Adipocyte (in vitro differentiated cells): Measurements from ENCODE around the gene SREBF2.

Experiments used
- DNase-seq: peaks from one replicate; pipeline ENCODE4 v3.0.0-alpha.2; 2015; ENCODE audit warnings: low read depth
- H3K27me3 ChIP-seq: replicated peaks from 2 replicates; pipeline ENCODE4 v1.7.0; 2013; ENCODE audit warnings: mild to moderate bottlenecking, low read length, moderate library complexity; ENCODE audit not compliant: control insufficient read depth, insufficient read depth
- H3K36me3 ChIP-seq: 2 replicates; pipeline ENCODE4 v1.7.0; 2013; ENCODE audit warnings: low read length, mild to moderate bottlenecking, moderate library complexity; ENCODE audit not compliant: control insufficient read depth, insufficient read depth, severe bottlenecking
- H3K4me1 ChIP-seq: 2 replicates; pipeline ENCODE4 v1.7.0; 2013; ENCODE audit warnings: mild to moderate bottlenecking, low read length, moderate library complexity; ENCODE audit not compliant: control insufficient read depth, insufficient read depth
- H3K4me3 ChIP-seq: 2 replicates; pipeline ENCODE4 v1.7.0; 2013; ENCODE audit warnings: mild to moderate bottlenecking, low read length, moderate library complexity
- H3K9ac ChIP-seq: 2 replicates; pipeline ENCODE4 v1.7.0; 2013; ENCODE audit warnings: mild to moderate bottlenecking, low read length, moderate library complexity
- H3K9me3 ChIP-seq: 2 replicates; pipeline ENCODE4 v1.7.0; 2013; ENCODE audit warnings: mild to moderate bottlenecking, low read length, moderate library complexity; ENCODE audit not compliant: control insufficient read depth

Gene SREBF2

DNA sequence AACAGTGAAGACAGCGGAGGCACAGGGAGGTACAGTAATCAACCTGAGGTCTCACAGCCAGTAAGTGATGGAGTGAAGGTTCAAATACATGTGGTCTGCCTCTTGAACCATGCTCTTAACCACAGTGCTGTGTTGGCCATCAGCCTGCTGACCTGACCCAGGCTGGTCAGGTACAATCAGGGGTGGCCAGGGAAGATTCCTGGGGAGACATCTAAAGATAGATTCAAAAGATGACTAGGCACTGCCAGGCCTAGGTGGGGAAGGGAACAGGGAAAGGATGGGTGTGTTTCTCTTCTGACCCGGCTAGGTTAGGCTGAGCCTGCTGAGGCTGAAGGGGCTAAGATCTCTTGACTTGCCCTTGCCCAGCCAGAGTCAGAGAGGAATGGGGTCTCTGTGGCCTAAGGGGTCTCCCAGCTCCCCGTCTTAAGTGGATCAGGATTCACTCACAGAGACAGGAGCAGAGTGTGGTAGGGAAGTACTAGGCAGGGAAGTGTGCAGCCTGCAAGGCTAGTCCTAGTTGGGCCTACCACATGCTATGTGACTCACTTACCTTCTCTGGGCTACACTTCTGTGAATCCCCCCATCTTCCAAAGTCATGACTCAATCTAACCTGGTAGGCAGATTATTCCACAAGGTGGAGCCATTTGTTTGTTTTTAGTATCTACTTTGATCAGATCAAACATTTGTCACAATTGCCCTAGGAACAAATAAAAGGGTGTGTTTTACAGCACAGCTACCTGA lies 10.4 kb upstream of the SREBF2 start:
- H3K9me3 ChIP-seq, result no peaks in the 10 kb centered on the region
- H3K4me1 ChIP-seq, result peaks cover 24% of the 10 kb centered on the region
- H3K27me3 ChIP-seq, result no peaks in the 10 kb centered on the region
- no peak overlapping the region for H3K4me3 ChIP-seq
- H3K9ac ChIP-seq, result no peak overlapping the region
- H3K36me3 ChIP-seq, result no peaks in the 10 kb centered on the region
- DNase-seq, result peak; percentile 76

GRCh38 chr22:41823797-41824196 lies 9.1 kb upstream of the SREBF2 start:
- H3K9me3 ChIP-seq, result no peaks in the 10 kb centered on the region
- no peaks in the 10 kb centered on the region for H3K27me3 ChIP-seq
- no peak for DNase-seq
- no peak overlapping the region for H3K4me3 ChIP-seq
- H3K36me3 ChIP-seq, result no peaks in the 10 kb centered on the region
- H3K4me1 ChIP-seq, result peaks cover 24% of the 10 kb centered on the region
- H3K9ac ChIP-seq, result no peak overlapping the region

GRCh38 chr22:41825376-41825775 lies 7.5 kb upstream of the SREBF2 start:
- Histone ChIP-seq H3K27me3 (no peaks in the 10 kb centered on the region), H3K9ac (peak overlapping the region; percentile 65), H3K4me1 (peaks cover 24% of the 10 kb centered on the region), H3K9me3 (no peaks in the 10 kb centered on the region), H3K4me3 (no peak overlapping the region), H3K36me3 (no peaks in the 10 kb centered on the region)
- peak; percentile 7 for DNase-seq

- H3K9me3 ChIP-seq, result no peaks in the 10 kb centered on the region
- H3K36me3 ChIP-seq, result no peaks in the 10 kb centered on the region
- H3K4me1 ChIP-seq, result peaks cover 24% of the 10 kb centered on the region
- H3K9ac ChIP-seq, result peak overlapping the region; percentile 65
- H3K27me3 ChIP-seq, result no peaks in the 10 kb centered on the region
- no peak for DNase-seq
- no peak overlapping the region for H3K4me3 ChIP-seq
These were observed 6.9 kb upstream of the SREBF2 start for GRCh38 chr22:41826021-41826420.

DNA sequence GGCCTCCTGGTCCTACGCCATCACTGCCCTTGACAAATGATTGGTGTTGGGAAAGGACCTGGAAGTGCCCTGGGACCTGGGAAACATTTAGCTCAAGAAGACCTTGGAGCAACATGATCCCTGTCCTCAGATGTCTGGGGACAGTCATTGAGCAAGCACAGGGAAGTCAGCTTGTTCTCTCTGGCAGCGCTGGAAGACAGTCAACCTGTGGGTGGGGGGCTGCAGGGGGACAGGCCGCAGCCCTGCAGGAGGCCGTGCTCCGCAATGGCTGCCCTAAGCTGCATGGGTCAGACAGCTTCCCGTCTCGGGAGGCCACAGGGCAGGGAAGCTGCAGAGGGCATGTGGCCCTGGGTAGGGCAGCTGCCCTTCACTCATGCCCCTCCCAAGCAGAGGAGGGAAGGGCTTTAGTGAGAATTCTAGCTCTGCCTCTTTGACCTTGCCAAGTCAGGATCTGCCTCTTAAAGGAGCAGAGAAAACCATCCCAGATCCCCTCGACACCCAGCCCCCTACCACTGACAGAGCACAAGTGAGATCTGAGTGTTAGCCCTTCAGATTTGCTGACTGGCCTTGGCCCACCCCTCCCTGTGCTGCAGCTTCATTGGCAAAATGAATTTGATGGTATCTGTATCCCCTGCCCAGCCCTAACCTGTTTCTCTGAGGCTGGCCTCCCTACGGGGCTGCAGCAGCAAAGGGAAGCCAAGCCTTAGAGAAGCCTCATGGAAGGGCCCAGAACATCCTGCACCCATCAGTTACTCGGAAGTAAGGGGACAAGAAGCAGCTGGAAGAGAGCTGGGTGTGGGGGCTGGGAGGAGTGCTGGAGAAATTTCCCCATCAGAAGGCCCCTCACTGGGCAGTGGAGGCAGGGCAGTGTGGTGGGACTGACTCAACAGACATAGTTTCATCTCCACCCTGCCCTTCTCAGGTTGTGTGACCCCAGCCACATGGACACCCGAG lies 6.2 kb upstream of the SREBF2 start:
- Histone ChIP-seq H3K4me1 (peaks cover 30% of the 10 kb centered on the region), H3K36me3 (no peaks in the 10 kb centered on the region), H3K9me3 (no peaks in the 10 kb centered on the region), H3K9ac (no peak overlapping the region), H3K4me3 (no peak overlapping the region), H3K27me3 (no peaks in the 10 kb centered on the region)
- peak; percentile 25 for DNase-seq

DNA sequence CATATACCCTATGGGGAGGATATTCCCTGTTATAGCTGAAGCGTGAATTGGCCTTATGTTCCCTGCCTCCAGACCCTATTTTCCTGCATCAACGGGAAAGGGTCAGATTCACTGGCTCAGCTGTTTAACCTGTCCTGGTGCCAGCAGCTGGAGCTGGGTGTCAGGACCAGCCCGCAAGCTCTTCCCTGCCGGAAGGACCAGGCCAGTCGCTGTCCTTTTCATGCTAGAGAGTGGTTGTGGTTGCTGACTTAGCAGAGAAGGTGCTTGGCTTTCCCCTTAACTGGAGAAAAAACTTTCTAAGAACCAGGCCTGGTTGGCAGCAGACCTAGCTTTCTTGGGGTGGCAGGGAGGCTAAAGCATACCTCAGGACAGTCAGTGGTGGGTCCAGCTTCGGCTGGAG lies 5.2 kb upstream of the SREBF2 start:
- Histone ChIP-seq H3K36me3 (no peaks in the 10 kb centered on the region), H3K27me3 (no peaks in the 10 kb centered on the region), H3K4me1 (peaks cover 33% of the 10 kb centered on the region), H3K9ac (no peak overlapping the region), H3K9me3 (no peaks in the 10 kb centered on the region), H3K4me3 (no peak overlapping the region)
- DNase-seq, result no peak

DNA sequence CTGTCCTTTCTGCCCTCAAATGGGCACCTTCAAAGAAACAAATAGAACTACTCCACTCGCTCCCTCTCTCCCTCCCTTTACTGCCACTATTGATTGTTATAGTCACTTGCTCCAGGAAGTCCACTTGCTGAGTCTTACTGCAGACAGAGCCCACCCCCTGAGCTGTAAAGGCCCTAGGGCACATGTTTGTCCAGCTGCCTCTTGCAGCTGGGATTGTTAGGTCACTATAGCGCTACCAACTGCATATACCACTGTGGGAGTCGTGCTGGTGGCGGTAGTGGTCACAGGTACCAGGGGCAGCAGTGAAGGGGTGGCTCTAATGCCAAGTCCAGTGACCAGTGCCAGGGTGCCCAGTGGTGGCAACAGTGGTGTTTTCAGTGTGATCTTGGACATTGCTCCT lies 4.4 kb upstream of the SREBF2 start:
- H3K9me3 ChIP-seq, result no peaks in the 10 kb centered on the region
- no peak for DNase-seq
- H3K9ac ChIP-seq, result no peak overlapping the region
- no peaks in the 10 kb centered on the region for H3K36me3 ChIP-seq
- H3K4me3 ChIP-seq, result no peak overlapping the region
- no peaks in the 10 kb centered on the region for H3K27me3 ChIP-seq
- peaks cover 33% of the 10 kb centered on the region for H3K4me1 ChIP-seq

DNA sequence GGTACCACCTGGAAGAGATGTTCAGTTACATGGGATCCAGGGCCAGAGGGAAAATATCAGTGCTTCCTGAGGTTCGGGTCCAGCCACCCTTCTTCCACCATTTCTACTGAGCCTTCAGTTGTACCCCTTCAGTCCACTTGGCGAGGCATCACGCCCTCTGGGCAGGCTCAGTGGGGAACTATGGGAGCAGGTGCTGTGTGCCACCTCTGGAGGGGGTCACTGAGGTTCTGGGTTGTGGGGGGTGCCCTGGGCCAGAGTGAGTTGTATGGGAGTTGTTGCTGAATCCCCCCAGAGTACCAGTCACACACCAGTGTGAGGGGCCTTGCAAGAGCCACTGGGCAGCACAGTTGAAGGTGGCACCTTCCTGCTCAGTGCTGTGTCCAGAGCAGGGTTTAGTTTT lies 2.7 kb upstream of the SREBF2 start:
- Histone ChIP-seq H3K4me3 (no peak overlapping the region), H3K36me3 (no peaks in the 10 kb centered on the region), H3K4me1 (peaks cover 36% of the 10 kb centered on the region), H3K9me3 (no peaks in the 10 kb centered on the region), H3K9ac (no peak overlapping the region), H3K27me3 (no peaks in the 10 kb centered on the region)
- DNase-seq, result no peak

- Histone ChIP-seq H3K4me1 (peaks cover 24% of the 10 kb centered on the region), H3K9ac (peak overlapping the region; percentile 90), H3K36me3 (peaks cover 7% of the 10 kb centered on the region), H3K4me3 (no peak overlapping the region), H3K27me3 (no peaks in the 10 kb centered on the region), H3K9me3 (no peaks in the 10 kb centered on the region)
- DNase-seq, result peak; percentile 39
These were observed 1.5 kb upstream of the SREBF2 start for GRCh38 chr22:41831383-41831782.

DNA sequence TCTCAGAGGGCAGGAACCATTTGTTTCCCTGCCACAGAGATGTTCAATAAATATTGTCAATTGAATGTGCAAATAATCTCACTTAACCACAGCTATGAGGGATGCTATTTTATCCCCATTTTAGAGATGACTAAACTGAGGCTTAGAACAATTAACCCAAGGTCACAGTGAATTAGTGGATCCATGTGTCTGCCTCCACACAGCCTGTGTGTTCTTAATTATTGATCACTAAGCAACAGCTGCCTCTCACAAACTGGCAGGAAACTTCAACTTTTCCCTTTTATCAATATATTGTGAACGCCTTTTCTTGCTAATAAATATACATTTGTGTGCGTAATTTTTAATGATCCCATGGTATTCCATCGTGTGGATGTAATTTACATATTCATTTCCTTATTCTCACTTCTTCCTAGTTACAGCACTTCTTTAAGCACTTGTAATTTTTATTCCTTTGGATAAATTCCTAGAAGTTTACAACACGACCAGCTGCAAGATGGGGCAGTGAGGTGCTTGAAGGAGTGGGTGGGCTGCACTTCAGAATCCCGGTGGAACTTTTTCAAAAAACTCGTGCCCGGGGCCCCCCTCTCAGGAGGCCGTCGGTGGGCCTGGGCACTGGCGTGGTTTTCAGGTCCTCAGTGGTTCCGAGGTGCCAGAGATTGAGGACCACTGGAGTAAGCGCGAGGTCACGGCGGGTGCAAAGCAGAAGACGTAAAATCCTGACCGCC lies 915 bp upstream of the SREBF2 start:
- no peak for DNase-seq
- no peaks in the 10 kb centered on the region for H3K9me3 ChIP-seq
- no peaks in the 10 kb centered on the region for H3K27me3 ChIP-seq
- H3K4me3 ChIP-seq, result peak overlapping the region; percentile 89
- peaks cover 18% of the 10 kb centered on the region for H3K4me1 ChIP-seq
- peak overlapping the region; percentile 90 for H3K9ac ChIP-seq
- H3K36me3 ChIP-seq, result peaks cover 13% of the 10 kb centered on the region
